Heart left ventricle (tissue), 13 donors: ENCODE data around the gene SPART.

Source experiments
- POLR2A ChIP-seq, 2 donors: fragments of 450-650 bp; IDR thresholded peaks; one replicate each; pipeline ENCODE4 v1.6.1; 2017; ENCODE audit warnings: antibody characterized with exemption in 2 of 2, mild to moderate bottlenecking in 2 of 2, moderate library complexity in 2 of 2
- TF ChIP-seq, protein P1 (sequence below), 12 donors: fragments of 200-600 bp; sonication (generic) in 4 of 12; IDR thresholded peaks; one replicate each; pipeline versions ENCODE4 v1.5.0 to v1.8.0; 2018 to 2022; ENCODE audit warnings: antibody characterized with exemption in 12 of 12, mild to moderate bottlenecking in 5 of 12
- donor health status: ischemic (EF 13 %, LVEDD 7.1; RV severe dilation, severe dysfunction).
- donor health status: DM: no; HTN: yes; CAD: no.
- donor health status: DM: no; HTN: no; CAD: no.
- donor health status: ischemic (EF 25% LVEDD 6.9; RV normal size, moderate dysfunction).
- donor health status: ischemic (EF 25% LVEDD 5.7; RV mildly dilated, moderate dysfunction).
- donor health status: ischemic (EF 35%, LVEDD 5.7; RV mildly dilated, moderate dysfunction).
- donor health status: nonischemic (EF 11% LVEDD 7.7; RV severe dilation, severe dysfunction).
- donor health status: DM: yes; HTN: yes; CAD: no.
- donor health status: PGD.
- donor health status: ischemic (EF 29% LVEDD 5.4; RV normal size, mild dysfunction).
- donor health status: nonischemic (EF 23%, LVEDD 6.1; RV moderate dilation, normal function).

DNA sequence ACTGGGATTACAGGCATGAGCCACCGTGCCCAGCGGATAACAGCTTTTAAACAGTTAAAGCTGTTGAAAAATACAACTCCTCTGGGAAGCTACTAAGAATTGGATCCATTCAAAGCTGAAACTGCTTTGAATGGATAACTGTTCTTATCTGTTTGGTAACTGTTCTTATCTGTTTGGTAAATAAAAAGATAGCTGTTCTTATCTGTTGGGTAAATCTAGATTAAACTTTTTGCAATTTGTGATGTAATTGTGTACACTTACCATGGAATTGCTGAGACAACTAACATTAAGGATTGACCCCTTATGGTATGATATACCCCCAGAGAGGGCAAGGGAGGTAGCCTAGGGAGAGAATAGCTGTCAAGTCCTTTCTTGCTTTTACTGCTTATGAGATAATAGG, 27.9 kb upstream of the SPART start:
- TF ChIP-seq POLR2A (IDR thresholded peaks at IDR 0.05) = no peak
- TF ChIP-seq, protein P1, sequence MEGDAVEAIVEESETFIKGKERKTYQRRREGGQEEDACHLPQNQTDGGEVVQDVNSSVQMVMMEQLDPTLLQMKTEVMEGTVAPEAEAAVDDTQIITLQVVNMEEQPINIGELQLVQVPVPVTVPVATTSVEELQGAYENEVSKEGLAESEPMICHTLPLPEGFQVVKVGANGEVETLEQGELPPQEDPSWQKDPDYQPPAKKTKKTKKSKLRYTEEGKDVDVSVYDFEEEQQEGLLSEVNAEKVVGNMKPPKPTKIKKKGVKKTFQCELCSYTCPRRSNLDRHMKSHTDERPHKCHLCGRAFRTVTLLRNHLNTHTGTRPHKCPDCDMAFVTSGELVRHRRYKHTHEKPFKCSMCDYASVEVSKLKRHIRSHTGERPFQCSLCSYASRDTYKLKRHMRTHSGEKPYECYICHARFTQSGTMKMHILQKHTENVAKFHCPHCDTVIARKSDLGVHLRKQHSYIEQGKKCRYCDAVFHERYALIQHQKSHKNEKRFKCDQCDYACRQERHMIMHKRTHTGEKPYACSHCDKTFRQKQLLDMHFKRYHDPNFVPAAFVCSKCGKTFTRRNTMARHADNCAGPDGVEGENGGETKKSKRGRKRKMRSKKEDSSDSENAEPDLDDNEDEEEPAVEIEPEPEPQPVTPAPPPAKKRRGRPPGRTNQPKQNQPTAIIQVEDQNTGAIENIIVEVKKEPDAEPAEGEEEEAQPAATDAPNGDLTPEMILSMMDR (IDR thresholded peaks at IDR 0.05) = no peak
